Prostate gland (tissue), 2 donors: ENCODE results near the gene KANSL1. TPM values are rescaled to one million over a fixed set of nuclear protein-coding genes. Genes with fewer than 3 reads are reported as not detected.
A peak's percentile ranks its signal among the peaks of the same experiment; 100 is the strongest.

Experiments
- DNase-seq: peaks from one replicate; pipeline ENCODE4 v3.0.0-alpha.2; 2019; ENCODE audit warnings: low spot score
- H3K27ac ChIP-seq, 2 donors: fragments of 200-600 bp; sonication (generic); 2 replicates each; pipeline ENCODE4 v1.5.1; 2017 to 2019
- H3K27me3 ChIP-seq: fragments of 200-600 bp; sonication (generic); replicated peaks from 2 replicates; pipeline ENCODE4 v1.5.1; 2019; ENCODE audit not compliant: insufficient read depth
- H3K36me3 ChIP-seq, 2 donors: fragments of 200-600 bp; sonication (generic); 1 replicate in 1 of 2; 2 replicates in 1 of 2; pipeline versions ENCODE4 v1.5.1 to v1.8.1; 2017 to 2019
- H3K4me1 ChIP-seq: fragments of 200-600 bp; sonication (generic); replicated peaks from 2 replicates; pipeline ENCODE4 v1.5.1; 2019
- H3K4me3 ChIP-seq, 2 donors: fragments of 200-600 bp; sonication (generic); 2 replicates each; pipeline ENCODE4 v1.5.1; 2017 to 2019
- H3K9me3 ChIP-seq: fragments of 200-600 bp; sonication (generic); 2 replicates; pipeline ENCODE4 v1.5.1; 2017
- POLR2A ChIP-seq: fragments of 450-650 bp; IDR thresholded peaks from one replicate; pipeline ENCODE4 v1.6.1; 2016; ENCODE audit warnings: antibody characterized with exemption, mild to moderate bottlenecking
- POLR2AphosphoS5 ChIP-seq: sonication (generic); formaldehyde crosslinking; IDR thresholded peaks from one replicate; pipeline ENCODE4 v1.6.1; 2017; ENCODE audit warnings: antibody characterized with exemption
- WGBS: methylation state at CpG from one replicate; pipeline ENCODE4 v1.1.5; 2018; 5-methylcytosine and 5-hydroxymethylcytosine counted together
- intact Hi-C: fragments of 100-400 bp; cut with DNase I; formaldehyde crosslinking; loops from one replicate; pipeline ENCODE4 v1.14.2; 2022
- total RNA-seq, 2 donors: library from RNA; depleted of rRNA; stranded (reverse); fragments of >200 nt; gene quantifications; one replicate each; pipeline ENCODE4 v1.1.0, GENCODE V29; 2016
- TF ChIP-seq, protein P1 (sequence below), 4 experiments: fragments of 200-600 bp in 2 of 4; fragments of 450-650 bp in 2 of 4; sonication (generic) in 2 of 4; IDR thresholded peaks; 1 replicate in 3 of 4; 2 replicates in 1 of 4; pipeline ENCODE4 v1.5.1; 2016 to 2019; ENCODE audit warnings: antibody characterized with exemption in 4 of 4, mild to moderate bottlenecking in 2 of 4, moderate library complexity in 2 of 4

Gene KANSL1
- total RNA-seq, 2 donors from 2014 or later, result 60.4 to 109 TPM

- intact Hi-C loops, result loop anchor here (2.0 to 5.0 kb wide), 2 partner anchors 176 to 210 kb away; no protein-coding TSS in a partner anchor
- peak; percentile 73 for DNase-seq
- no peaks in the 10 kb centered on the region for H3K27me3 ChIP-seq
- H3K9me3 ChIP-seq, result no peaks in the 10 kb centered on the region
- no peak overlapping the region for H3K27ac ChIP-seq
- WGBS, result 50% methylated on average over 11 of the region's 11 CpGs
- H3K36me3 ChIP-seq, result no peaks in the 10 kb centered on the region
- H3K4me3 ChIP-seq, result no peak overlapping the region
- no peaks in the 10 kb centered on the region for H3K4me1 ChIP-seq
- TF ChIP-seq, protein P1, sequence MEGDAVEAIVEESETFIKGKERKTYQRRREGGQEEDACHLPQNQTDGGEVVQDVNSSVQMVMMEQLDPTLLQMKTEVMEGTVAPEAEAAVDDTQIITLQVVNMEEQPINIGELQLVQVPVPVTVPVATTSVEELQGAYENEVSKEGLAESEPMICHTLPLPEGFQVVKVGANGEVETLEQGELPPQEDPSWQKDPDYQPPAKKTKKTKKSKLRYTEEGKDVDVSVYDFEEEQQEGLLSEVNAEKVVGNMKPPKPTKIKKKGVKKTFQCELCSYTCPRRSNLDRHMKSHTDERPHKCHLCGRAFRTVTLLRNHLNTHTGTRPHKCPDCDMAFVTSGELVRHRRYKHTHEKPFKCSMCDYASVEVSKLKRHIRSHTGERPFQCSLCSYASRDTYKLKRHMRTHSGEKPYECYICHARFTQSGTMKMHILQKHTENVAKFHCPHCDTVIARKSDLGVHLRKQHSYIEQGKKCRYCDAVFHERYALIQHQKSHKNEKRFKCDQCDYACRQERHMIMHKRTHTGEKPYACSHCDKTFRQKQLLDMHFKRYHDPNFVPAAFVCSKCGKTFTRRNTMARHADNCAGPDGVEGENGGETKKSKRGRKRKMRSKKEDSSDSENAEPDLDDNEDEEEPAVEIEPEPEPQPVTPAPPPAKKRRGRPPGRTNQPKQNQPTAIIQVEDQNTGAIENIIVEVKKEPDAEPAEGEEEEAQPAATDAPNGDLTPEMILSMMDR (IDR thresholded peaks at IDR 0.05), result peak; percentile 38 to 87 (median 78)
- TF ChIP-seq POLR2A (no peak), POLR2AphosphoS5 (peak; percentile 62)
Measured at GRCh38 chr17:46212634-46213435, 19.6 kb upstream of the KANSL1 start.

- no peaks in the 10 kb centered on the region for H3K36me3 ChIP-seq
- no peak overlapping the region for H3K27ac ChIP-seq
- H3K27me3 ChIP-seq, result no peaks in the 10 kb centered on the region
- no peak for DNase-seq
- H3K4me3 ChIP-seq, result no peak overlapping the region
- no peaks in the 10 kb centered on the region for H3K4me1 ChIP-seq
- TF ChIP-seq, protein P1 (IDR thresholded peaks at IDR 0.05), result no peak
- TF ChIP-seq POLR2AphosphoS5, result no peak
- TF ChIP-seq POLR2A, result no peak
- intact Hi-C loops, result no loop called here
- 83% methylated on average over 8 of the region's 8 CpGs for WGBS
- no peaks in the 10 kb centered on the region for H3K9me3 ChIP-seq
Measured at GRCh38 chr17:46208997-46209396, 15.8 kb upstream of the KANSL1 start.

DNA sequence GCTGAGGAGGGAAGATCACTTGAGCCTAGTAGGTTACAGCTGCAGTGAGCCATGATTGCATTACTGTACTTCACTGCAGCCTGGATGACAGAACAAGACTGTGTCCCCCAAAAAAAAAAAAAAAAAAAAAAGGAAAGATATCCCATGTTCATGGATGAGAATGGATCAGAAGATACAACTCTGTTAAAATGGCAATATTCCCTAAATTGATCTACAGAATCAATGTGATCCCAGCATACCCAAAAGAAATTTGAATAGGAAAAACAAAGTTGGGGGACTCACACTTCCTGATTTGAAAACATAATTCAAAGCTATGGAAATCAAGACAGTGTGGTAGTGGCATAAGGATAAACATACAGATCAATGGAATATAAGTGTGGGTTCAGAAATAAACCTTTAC is 12.7 kb upstream of the KANSL1 start:
- no peaks in the 10 kb centered on the region for H3K9me3 ChIP-seq
- no peaks in the 10 kb centered on the region for H3K4me1 ChIP-seq
- no peak overlapping the region for H3K27ac ChIP-seq
- H3K27me3 ChIP-seq, result no peaks in the 10 kb centered on the region
- H3K4me3 ChIP-seq, result no peak overlapping the region
- intact Hi-C loops, result no loop called here
- TF ChIP-seq, protein P1 (IDR thresholded peaks at IDR 0.05), result no peak
- TF ChIP-seq POLR2AphosphoS5, result no peak
- no peak for TF ChIP-seq POLR2A
- no peaks in the 10 kb centered on the region for H3K36me3 ChIP-seq
- no peak for DNase-seq

- Histone ChIP-seq H3K9me3 (no peaks in the 10 kb centered on the region), H3K36me3 (no peaks in the 10 kb centered on the region), H3K4me1 (no peaks in the 10 kb centered on the region), H3K4me3 (no peak overlapping the region), H3K27ac (no peak overlapping the region), H3K27me3 (no peaks in the 10 kb centered on the region)
- TF ChIP-seq POLR2A, result no peak
- no peak for TF ChIP-seq POLR2AphosphoS5
- TF ChIP-seq, protein P1 (IDR thresholded peaks at IDR 0.05), result no peak
- intact Hi-C loops, result no loop called here
- 87% methylated on average over 2 of the region's 2 CpGs for WGBS
- no peak for DNase-seq
Measured at GRCh38 chr17:46202424-46202823, 9.2 kb upstream of the KANSL1 start.

- H3K4me1 ChIP-seq, result no peaks in the 10 kb centered on the region
- DNase-seq, result no peak
- no peak overlapping the region for H3K27ac ChIP-seq
- TF ChIP-seq POLR2AphosphoS5 (no peak), POLR2A (no peak)
- TF ChIP-seq, protein P1 (IDR thresholded peaks at IDR 0.05), result no peak
- intact Hi-C loops, result no loop called here
- H3K36me3 ChIP-seq, result no peaks in the 10 kb centered on the region
- H3K4me3 ChIP-seq, result no peak overlapping the region
- no peaks in the 10 kb centered on the region for H3K27me3 ChIP-seq
- WGBS, result 95% methylated on average over 3 of the region's 3 CpGs
- no peaks in the 10 kb centered on the region for H3K9me3 ChIP-seq
Measured at GRCh38 chr17:46201491-46201890, 8.3 kb upstream of the KANSL1 start.
